ENCODE measurements around the gene CCDC7.

- TF ChIP-seq POLR2A (IDR thresholded peaks at IDR 0.05; ENCODE audit: low read length) (no peak), GATA1 (IDR thresholded peaks at IDR 0.05; ENCODE audit: low read depth, low read length) (no peak)
Measured at GRCh38 chr10:32540691-32541470, 94.9 kb downstream of the CCDC7 start.
